HPDE6-E6E7 (cell line): ENCODE data around the gene NPY.

Experiments
- DNase-seq: peaks from one replicate; pipeline ENCODE4 v3.0.0; 2011; ENCODE audit warnings: missing footprints; ENCODE audit errors: extremely low spot score

The NPY gene

DNA sequence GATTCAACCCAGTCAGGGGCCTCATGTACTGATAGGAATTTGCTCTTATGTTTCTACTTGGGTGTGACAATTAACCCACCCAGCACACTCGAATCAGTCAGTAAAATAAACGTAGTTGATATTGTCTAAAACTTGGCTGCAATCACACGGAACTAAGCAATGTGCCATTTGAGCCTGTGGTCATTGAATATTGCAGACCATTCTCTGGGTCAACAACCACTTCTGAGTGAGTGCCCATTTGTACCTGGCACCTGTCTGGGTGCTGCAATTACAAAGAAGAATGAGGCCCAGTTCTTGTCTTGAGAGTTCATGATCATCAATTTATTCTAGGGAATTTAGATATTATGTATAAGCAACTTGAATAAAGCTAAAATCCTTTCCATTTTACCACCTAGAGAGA, 29.8 kb downstream of the NPY start:
- no peak for DNase-seq

DNA sequence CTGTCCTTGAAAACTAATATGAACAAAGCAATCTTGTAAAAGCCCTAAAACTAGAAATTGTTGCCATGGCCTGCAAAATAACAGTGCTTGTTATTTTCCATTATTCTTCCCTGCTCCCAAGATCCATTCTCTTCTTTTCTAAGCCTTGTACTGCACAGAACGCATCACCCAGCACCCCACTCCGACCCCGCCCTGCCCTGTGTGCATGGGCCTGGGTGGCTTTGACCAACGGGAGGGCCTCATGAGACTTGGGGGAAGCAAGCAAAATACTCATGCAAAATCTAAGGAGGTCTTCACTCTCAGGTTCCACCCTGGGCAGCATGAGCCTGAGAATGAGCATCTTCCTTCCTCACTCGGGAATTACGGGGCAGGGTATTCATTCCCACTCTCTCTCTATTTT, 32.4 kb downstream of the NPY start:
- DNase-seq, result no peak

GRCh38 chr7:24318326-24318725, 34.3 kb downstream of the NPY start:
- DNase-seq, result peak; percentile 10

- no peak for DNase-seq
Observed at GRCh38 chr7:24319209-24319608, 35.2 kb downstream of the NPY start.

DNA sequence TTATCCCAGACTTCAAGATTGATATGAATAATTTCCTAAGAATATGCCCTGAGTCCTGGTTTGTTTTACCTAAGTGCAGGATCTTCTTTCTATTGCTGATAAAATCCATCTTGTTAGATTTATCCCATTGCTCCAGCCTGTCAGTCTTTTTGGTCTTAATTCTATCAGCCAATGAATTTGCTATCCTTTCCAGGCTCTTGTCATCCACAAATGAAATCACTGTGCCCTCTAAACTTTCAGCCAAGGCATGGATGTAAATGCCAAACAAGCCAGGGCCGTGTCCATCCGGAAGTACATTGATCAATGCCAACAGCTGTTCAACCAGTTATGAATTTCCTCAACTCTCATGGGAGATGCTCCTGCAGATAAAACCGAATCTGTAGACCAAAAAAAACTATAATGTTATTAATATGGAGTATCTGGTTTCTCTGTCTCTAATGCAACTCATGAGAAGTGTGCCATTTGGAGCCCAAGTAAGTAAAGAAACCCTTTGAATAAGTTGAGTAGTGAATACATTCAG, 40.0 kb downstream of the NPY start:
- no peak for DNase-seq

- no peak for DNase-seq
Observed at GRCh38 chr7:24325708-24326107, 41.7 kb downstream of the NPY start.

DNA sequence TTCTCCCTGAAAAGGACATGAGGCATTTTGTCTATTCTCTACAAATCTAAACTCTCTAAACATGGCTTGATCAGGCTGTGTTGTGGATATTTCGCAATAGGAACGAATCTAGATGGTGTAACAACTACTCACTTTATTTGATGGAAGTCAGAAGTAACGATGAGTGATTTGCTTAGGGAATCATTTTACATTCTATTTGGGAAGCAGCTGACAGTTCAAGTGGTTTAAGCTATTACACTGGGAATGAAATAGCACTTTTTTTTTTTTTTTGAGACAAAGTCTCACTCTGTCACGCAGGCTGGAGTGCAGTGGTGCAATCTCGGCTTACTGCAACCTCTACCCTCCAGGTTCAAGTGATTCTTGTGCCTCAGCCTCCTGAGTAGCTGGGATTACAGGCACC, 44.1 kb downstream of the NPY start:
- no peak for DNase-seq

- DNase-seq, result no peak
Observed at GRCh38 chr7:24328894-24329293, 44.9 kb downstream of the NPY start.

DNA sequence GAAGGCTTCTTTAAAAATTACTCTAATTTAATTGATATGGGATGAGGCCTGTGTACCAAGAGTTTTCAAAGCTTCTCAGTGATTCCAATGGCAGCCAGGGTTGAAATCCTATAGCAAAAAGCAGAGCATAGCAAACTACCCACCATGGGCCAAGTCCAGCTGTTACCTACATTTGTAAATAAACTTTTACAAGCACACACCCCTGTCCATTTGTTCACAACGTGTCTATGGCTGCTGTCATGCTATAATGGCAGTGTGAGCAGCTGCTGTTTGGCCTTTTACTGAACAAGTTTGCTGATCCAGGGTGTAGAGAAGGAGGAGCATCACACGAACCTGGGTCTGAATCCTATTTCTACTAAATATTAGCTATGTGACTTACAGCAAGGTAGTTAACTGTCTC, 50.0 kb downstream of the NPY start:
- DNase-seq, result no peak

DNA sequence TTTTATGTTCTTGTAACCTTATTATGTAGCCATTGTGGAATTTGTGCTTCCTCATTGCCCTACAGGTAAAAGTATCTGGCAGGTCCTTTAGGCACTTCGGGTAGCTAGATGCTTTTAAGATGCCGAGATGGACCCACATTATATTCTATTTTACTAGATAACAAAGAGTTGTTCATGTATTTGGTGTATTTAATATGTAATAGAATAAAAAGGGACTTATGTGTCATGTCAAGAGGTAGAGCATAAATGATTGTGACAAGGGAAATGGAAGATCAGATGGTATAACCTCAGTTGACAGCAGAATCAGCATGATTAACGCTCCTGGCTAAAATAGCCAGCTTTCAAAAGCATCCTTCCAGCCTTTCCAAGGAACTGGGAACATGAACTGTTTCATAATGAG, 50.6 kb downstream of the NPY start:
- no peak for DNase-seq

DNA sequence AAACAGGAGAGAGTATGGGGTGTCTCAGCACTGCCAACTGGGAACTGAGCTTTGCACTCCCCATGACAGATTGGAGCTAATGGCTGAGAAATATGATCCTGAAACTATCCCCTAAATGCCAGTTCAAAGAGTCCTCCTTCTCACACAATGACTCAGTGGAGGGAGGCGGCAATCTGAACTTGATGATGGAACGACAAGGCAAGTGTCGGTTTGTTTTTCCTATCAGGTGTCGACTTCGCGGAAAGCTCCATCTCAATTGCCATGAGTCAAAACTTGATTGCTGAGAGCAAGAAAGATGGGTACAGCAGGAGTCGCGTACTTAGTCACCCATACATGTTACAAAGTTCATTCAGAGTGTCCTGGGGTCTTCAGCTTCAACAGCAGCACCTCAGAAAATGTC, 52.5 kb downstream of the NPY start:
- DNase-seq, result no peak

- DNase-seq, result no peak
Observed at GRCh38 chr7:24337180-24337579, 53.2 kb downstream of the NPY start.

DNA sequence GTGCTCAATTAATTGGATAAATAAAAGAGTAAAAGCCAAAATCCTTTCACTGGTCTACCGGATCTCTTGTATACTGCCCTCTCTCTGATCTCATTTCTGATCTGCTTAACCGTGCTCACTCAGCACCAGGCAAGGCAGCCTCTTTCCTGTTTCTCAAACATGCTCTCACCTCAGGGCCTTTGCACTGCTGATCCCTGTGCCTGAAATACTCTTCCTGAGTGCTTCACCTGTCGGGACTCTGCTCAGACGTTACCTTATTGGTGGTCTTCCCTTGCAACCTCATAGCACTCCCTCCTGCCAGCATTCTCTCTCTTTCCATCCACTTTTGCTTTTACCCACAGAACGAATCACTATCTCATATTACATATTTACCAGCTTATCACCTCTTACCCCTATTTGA, 55.6 kb downstream of the NPY start:
- DNase-seq, result no peak

GRCh38 chr7:24340727-24341126, 56.7 kb downstream of the NPY start:
- DNase-seq, result no peak
